Thymus (tissue), 11 donors: ENCODE data around the gene SLC38A7. TPM values are rescaled to one million over a fixed set of nuclear protein-coding genes. Genes with fewer than 3 reads are reported as not detected.
"Not testable (repeated sequence)": the region's sequence is repeated elsewhere in the genome, so short reads cannot be mapped to it uniquely, and the experiment has no call there.

Experiments used
- DNase-seq, 9 donors: peaks; one replicate each; pipeline ENCODE4 v3.0.0-alpha.2; 2013; ENCODE audit warnings: low spot score in 9 of 9, low read depth in 6 of 9, missing footprints in 1 of 9
- H3K27ac ChIP-seq, 2 donors: one replicate each; pipeline ENCODE4 v1.5.1; 2013; ENCODE audit warnings: control low read depth in 1 of 2, low read depth in 1 of 2, low read length in 1 of 2, mild to moderate bottlenecking in 1 of 2, moderate library complexity in 1 of 2
- H3K27me3 ChIP-seq, 2 donors: one replicate each; pipeline ENCODE4 v1.5.1; 2013; ENCODE audit warnings: low read length in 1 of 2; ENCODE audit not compliant: control insufficient read depth in 2 of 2, insufficient read depth in 1 of 2
- H3K36me3 ChIP-seq, 2 donors: one replicate each; pipeline ENCODE4 v1.5.1; 2013; ENCODE audit warnings: low read length in 1 of 2, mild to moderate bottlenecking in 1 of 2, moderate library complexity in 1 of 2; ENCODE audit not compliant: control insufficient read depth in 2 of 2, insufficient read depth in 2 of 2
- H3K4me1 ChIP-seq, 2 donors: one replicate each; pipeline ENCODE4 v1.5.1; 2013; ENCODE audit warnings: low read length in 2 of 2; ENCODE audit not compliant: control insufficient read depth in 2 of 2, insufficient read depth in 2 of 2
- H3K4me3 ChIP-seq, 2 donors: one replicate each; pipeline ENCODE4 v1.5.1; 2013; ENCODE audit warnings: low read length in 2 of 2, control low read depth in 1 of 2, mild to moderate bottlenecking in 1 of 2
- H3K9me3 ChIP-seq, 2 donors: one replicate each; pipeline ENCODE4 v1.5.1; 2013; ENCODE audit warnings: low read length in 1 of 2, mild to moderate bottlenecking in 1 of 2; ENCODE audit not compliant: control insufficient read depth in 2 of 2, insufficient read depth in 1 of 2
- WGBS: extraction: QIAGEN DNeasy Blood & Tissue Kit; methylation state at CpG from one replicate; pipeline ENCODE4 v1.1.7; 2013; 5-methylcytosine and 5-hydroxymethylcytosine counted together
- polyA plus RNA-seq: library from polyadenylated mRNA; stranded (reverse); fragments of 200-250 nt; gene quantifications from one replicate; pipeline ENCODE4 v1.2.3, GENCODE V29; 2013
- total RNA-seq: library from RNA; stranded (reverse); fragments of 120-200 nt; gene quantifications from one replicate; pipeline ENCODE4 v1.2.4, GENCODE V29; 2013
- donor health status: healthy.

The SLC38A7 gene
- total and polyA plus RNA-seq, 2 donors: 3.7 to 8.6 TPM

DNA sequence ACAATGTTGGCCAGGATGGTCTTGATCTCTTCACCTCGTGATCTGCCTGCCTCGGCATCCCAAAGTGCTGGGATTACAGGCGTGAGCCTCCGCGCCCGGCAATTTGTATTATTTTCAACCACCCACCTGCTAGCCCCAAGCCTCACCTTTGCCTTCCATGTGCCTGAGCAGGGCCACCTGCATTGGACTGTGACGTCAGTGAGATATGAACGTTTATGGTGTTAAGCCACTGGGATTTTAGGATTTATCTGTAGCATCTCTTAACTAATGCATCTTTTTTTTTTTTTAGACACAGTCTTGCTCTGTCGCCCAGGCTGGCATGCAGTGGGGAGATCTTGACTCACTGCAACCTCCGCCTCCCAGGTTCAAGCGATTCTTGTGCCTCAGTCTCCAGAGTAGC, 24.7 kb downstream of the SLC38A7 start:
- 96% methylated on average over 11 of the region's 11 CpGs for WGBS
- H3K4me3 ChIP-seq, H3K36me3 ChIP-seq, DNase-seq, H3K27ac ChIP-seq, H3K9me3 ChIP-seq, H3K27me3 ChIP-seq, H3K4me1 ChIP-seq: not testable (repeated sequence)

DNA sequence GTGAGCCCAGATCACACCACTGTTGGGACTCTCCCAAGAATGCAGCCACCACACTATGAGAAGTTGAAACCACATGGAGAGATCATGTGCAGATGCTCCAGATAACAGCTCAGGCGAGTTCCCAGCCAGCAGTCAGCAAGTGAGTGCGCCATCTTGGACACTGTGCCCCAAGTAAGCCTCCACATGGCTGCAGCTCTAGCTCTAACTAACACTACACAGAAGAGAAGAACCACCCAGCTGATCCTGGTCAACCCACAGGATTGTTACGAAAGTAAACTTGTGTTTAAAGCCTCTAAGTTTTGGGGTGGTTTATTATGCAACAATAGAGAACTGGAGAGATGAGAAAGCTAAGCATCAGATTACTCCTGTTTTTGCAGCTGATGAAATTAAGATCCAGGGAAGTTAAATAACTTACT, 25.8 kb downstream of the SLC38A7 start:
- peaks cover 0 to 3% of the 10 kb centered on the region in 2 donors for H3K27me3 ChIP-seq
- no peaks in the 10 kb centered on the region for H3K36me3 ChIP-seq
- 83% methylated on average over 3 of the region's 3 CpGs for WGBS
- H3K4me1 ChIP-seq: no peaks in the 10 kb centered on the region
- no peak overlapping the region for H3K4me3 ChIP-seq
- no peaks in the 10 kb centered on the region for H3K9me3 ChIP-seq
- DNase-seq: no peak
- no peak overlapping the region for H3K27ac ChIP-seq

DNA sequence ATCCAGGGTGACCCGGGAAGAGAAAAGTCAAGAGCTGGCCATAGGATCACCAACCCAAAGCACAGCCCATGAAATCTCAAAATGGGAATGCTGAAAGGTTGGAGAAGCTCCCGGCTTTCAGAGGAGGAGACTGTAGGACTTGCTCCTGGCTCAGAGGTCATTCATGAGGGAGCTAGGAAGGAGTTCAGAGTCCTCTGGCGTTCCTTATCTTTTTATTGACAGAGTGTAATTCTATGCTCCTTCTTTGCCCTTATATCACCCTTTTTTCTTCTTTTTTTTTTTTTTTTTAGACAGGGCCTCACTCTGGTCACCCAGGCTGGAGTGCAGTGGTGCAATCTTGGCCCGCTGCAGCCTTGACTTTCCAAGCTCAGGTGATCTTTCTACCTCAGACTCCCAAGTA, 27.7 kb downstream of the SLC38A7 start:
- Histone ChIP-seq H3K27me3 (peaks cover 0 to 3% of the 10 kb centered on the region in 2 donors), H3K36me3 (no peaks in the 10 kb centered on the region), H3K4me3 (no peak overlapping the region), H3K4me1 (no peaks in the 10 kb centered on the region), H3K9me3 (no peaks in the 10 kb centered on the region), H3K27ac (no peak overlapping the region)
- DNase-seq: no peak
- WGBS: 95% methylated on average over 4 of the region's 4 CpGs

DNA sequence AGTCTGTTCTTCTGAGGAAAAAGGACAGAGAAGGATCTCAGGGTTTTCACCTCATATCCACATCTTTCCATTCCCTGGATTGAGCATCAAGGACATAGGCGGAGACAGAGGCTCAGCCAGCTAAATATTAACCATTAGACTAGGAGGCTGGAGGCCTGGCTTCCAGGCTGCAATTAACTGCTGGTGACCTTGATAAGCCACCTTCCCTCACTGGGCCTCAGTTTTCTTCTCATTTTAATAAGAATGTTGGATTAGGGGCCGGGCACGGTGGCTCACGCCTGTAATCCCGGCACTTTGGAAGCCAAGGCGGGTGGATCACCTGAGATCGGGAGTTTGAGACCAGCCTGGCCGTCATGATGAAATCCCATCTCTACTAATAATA, 29.4 kb downstream of the SLC38A7 start:
- Histone ChIP-seq H3K4me1 (no peaks in the 10 kb centered on the region), H3K27me3 (peaks cover 0 to 3% of the 10 kb centered on the region in 2 donors), H3K36me3 (no peaks in the 10 kb centered on the region), H3K27ac (no peak overlapping the region), H3K9me3 (no peaks in the 10 kb centered on the region), H3K4me3 (no peak overlapping the region)
- 96% methylated on average over 8 of the region's 8 CpGs for WGBS
- no peak for DNase-seq

DNA sequence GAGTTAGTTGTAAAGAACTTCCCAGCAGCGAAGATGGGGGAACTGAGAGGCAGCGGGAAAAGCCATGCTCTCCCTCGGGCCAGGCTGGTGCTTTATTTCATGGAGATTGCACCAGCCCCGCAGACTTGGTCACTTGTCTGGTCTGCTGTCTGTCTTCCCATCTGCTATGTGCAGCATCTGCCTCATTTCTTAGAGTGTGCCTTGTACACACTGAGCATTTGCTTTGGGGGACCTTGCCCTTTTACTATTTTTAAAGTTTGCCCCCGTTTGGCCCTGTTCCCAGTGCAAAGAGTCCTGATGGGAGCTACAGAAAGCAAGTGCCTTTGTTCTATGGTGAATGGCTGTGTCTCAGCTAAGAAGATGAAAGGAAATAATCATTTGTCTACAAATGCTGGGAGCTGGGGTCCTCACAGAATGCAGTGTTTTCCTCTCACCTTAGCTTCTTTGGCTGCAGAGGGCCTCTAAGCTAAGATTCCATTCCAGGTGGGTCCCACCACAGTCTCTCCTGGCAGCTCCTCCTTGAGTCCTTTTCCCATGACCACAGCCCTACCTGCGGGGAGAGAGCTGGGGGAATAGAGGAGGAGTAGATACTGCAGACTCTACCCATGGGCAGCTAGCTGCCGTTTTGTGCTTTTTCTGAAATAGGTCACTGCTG, 29.9 kb downstream of the SLC38A7 start:
- no peak for DNase-seq
- H3K9me3 ChIP-seq: no peaks in the 10 kb centered on the region
- WGBS: 95% methylated on average over 7 of the region's 7 CpGs
- no peaks in the 10 kb centered on the region for H3K36me3 ChIP-seq
- no peak overlapping the region for H3K4me3 ChIP-seq
- H3K27me3 ChIP-seq: peaks cover 0 to 3% of the 10 kb centered on the region in 2 donors
- no peak overlapping the region for H3K27ac ChIP-seq
- no peaks in the 10 kb centered on the region for H3K4me1 ChIP-seq

DNA sequence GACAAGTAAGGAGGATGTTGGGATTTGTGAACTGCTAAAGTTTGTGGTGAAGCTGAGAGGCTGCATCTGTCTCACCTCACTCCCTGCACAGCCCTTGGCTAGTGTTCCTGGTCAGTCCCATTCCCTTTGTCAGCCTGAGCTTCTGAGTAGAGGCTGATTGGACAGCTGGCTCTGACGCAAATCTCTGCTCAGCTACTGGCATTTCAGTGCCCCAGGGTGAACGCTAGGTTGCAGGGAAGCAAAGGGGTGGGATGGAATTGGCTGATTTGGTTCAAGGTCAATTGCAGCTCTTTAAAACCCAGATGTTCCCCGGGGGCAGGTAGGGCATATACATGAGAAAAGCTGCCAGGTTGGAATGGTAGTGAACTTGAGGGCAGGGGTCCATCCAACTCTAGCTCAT, 31.8 kb downstream of the SLC38A7 start:
- H3K4me1 ChIP-seq: no peaks in the 10 kb centered on the region
- H3K36me3 ChIP-seq: no peaks in the 10 kb centered on the region
- no peak overlapping the region for H3K27ac ChIP-seq
- peaks cover 0 to 3% of the 10 kb centered on the region in 2 donors for H3K27me3 ChIP-seq
- no peaks in the 10 kb centered on the region for H3K9me3 ChIP-seq
- 65% methylated on average over 3 of the region's 3 CpGs for WGBS
- no peak for DNase-seq
- no peak overlapping the region for H3K4me3 ChIP-seq

DNA sequence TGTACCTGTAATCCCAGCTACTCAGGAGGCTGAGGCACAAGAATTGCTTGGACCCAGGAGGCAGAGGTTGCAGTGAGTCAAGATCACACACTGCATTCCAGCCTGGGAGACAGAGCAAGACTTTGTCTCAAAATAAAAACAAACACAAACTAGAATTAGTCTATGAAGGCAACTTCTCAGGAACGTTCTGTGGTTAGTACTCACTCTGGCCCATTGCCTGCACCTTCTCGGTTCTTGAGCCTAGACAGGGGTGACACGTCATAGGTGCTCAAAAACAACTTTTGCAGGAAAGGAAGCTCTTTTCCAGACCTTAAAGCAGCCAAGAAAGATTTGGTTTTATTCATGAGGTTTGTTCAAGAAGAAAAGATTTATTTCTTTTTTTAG, 32.6 kb downstream of the SLC38A7 start:
- Histone ChIP-seq H3K27ac (no peak overlapping the region), H3K4me1 (no peaks in the 10 kb centered on the region), H3K36me3 (no peaks in the 10 kb centered on the region), H3K27me3 (peaks cover 0 to 3% of the 10 kb centered on the region in 2 donors), H3K4me3 (no peak overlapping the region), H3K9me3 (no peaks in the 10 kb centered on the region)
- no peak for DNase-seq
- WGBS: 86% methylated on average over 3 of the region's 3 CpGs

DNA sequence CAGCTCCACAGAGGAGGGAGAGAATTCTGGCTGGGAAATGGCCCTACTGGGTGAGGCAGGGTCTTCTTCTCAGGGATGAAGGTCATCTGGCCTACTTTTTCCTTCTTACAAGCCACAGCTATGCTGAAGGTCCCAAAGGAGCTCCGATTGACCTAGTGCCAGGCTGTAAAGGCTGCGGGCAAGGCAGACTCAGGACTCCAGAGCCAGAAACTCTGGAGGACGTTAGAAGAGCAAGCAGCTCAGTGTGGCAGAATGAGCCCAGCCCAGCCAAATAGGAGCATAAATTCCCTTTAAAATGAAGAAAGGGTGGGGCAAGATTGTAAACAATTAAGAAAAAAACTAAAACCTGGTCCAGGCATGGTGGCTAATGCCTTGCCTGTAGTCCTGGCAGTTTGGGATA, 34.9 kb downstream of the SLC38A7 start:
- Histone ChIP-seq H3K9me3 (no peaks in the 10 kb centered on the region), H3K36me3 (no peaks in the 10 kb centered on the region), H3K27me3 (peaks cover 0 to 3% of the 10 kb centered on the region in 2 donors), H3K4me1 (no peaks in the 10 kb centered on the region), H3K27ac (no peak overlapping the region), H3K4me3 (no peak overlapping the region)
- WGBS: 94% methylated on average over 3 of the region's 3 CpGs
- no peak for DNase-seq

DNA sequence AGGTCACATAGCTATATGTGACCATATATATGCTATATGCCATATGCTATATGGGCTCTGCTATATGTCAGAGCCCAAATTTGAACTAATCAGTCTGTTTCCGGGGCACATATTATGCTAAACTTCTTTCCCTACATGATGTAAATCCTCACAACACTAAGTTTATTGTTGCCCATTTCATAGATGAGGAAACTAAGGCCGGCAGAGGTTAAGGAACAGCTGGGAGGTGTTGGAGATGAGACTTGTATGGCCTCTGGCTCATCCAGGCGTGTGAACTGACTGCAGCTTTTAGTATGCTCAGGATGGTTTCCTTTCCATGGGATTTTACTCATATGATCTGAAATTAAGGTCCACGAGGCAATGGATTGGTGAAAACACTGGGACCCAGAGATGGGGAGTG, 37.5 kb downstream of the SLC38A7 start:
- Histone ChIP-seq H3K27me3 (no peaks in the 10 kb centered on the region), H3K27ac (no peak overlapping the region), H3K4me1 (no peaks in the 10 kb centered on the region), H3K36me3 (no peaks in the 10 kb centered on the region), H3K4me3 (no peak overlapping the region), H3K9me3 (no peaks in the 10 kb centered on the region)
- no peak for DNase-seq
- WGBS: 93% methylated on average over 4 of the region's 4 CpGs
